Stimulated activated CD4-positive, alpha-beta T cell treated with anti-CD3 and anti-CD28 coated beads, Interleukin-1b, Interleukin-23, amount 100 ng/mL, for 24 hours (primary cell): ENCODE results near the gene LCN9.

Experiments used
- DNase-seq, 4 experiments: peaks; one replicate each; pipeline ENCODE4 v3.0.0-alpha.2; 2020; ENCODE audit warnings: low read depth in 4 of 4, low spot score in 1 of 4

The LCN9 gene

DNA sequence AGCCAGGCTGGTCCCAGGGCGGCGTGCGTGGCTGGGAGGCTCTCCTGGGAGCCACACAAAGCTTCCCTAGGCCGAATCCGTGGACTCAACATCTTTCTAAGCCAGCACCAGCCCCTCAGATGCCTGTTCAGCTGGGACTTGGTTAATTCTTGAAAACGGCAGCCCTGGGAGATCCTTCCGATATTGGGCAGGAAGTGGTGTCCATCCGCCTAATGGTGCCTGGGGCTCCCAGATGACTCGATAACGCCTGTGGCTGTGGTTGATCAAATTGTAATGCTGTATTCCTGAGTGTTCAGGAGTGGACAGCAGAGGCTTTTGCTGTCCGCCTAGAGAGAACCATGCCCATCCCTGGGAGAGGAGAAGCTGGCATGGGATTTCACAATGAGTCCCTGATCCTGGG lies 52.9 kb downstream of the LCN9 start:
- DNase-seq: no peak
